GM21360 (cell line): Measurements from ENCODE around the gene PDK1.

Experiments used
- ATAC-seq: cut with Tn5 transposase; IDR thresholded peaks from one replicate; pipeline ENCODE4 v1.9.1; 2021; ENCODE audit warnings: mild to moderate bottlenecking, moderate library complexity; ENCODE audit not compliant: unreplicated experiment

Gene PDK1

GRCh38 chr2:172639256-172639655, 83.4 kb downstream of the PDK1 start:
- no peak for ATAC-seq

DNA sequence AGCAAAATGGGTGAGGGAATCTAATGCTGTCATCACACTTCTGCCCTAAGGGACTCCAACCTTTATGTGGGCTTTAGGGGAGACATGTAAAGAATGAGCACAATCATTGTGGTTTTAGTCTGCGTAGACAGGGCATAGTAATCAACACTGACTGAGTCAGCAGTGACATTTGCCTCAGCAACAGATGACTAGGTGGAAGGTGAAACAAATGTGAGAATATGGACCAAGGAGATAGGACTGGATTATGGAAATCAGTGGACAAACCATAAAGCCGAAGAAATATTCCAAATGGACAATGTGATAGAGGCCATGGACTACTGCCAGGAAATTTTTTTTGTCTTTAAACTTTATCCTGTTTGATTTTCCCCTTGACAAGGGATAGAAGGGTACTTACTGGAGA, 83.9 kb downstream of the PDK1 start:
- ATAC-seq, result no peak

- ATAC-seq, result no peak
Measured at GRCh38 chr2:172640389-172640788, 84.5 kb downstream of the PDK1 start.

DNA sequence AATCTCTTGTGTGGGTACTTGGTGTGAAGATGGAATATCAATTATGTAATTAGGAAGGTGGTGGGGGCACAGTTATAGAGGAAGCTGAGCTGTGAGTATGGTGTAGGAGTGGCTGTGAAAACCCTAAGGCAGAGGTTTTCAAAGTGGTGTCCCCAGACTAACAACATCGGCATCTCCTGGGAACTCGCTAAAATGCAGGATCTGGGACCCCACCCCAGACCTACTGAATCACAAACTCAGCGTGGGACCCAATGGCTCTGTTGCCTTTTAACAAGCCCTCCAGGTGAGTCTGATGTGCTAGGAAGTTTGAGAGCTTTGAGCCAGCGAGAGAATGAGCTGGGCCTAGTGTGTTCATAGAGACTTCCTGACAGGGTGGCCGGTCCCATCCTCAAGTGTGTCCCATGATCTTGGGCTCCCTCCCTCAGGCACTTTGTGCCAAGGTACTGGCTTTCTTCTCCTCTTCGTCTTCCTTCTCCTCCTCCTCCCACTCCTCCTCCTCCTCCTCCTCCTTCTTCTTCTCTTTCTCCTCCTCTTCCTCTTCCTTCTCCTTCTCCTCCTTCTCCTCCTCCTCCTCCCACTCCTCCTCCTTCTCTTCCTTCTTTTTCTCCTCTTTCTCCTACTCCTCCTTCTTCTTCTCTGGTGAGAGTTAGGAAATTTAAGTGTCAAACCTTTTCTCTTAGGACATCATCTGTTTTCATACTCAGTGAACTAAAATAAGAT, 86.6 kb downstream of the PDK1 start:
- ATAC-seq, result no peak

GRCh38 chr2:172643142-172643541, 87.3 kb downstream of the PDK1 start:
- ATAC-seq, result no peak

- ATAC-seq, result no peak
Measured at GRCh38 chr2:172647439-172647838, 91.5 kb downstream of the PDK1 start.

GRCh38 chr2:172655091-172655837, 99.4 kb downstream of the PDK1 start:
- ATAC-seq, result no peak

- no peak for ATAC-seq
Measured at GRCh38 chr2:172655838-172656573, 100.1 kb downstream of the PDK1 start.
